Femur (tissue), 1 donor: ENCODE data around the gene JOSD1.

Experiments used
- DNase-seq: peaks from one replicate; pipeline ENCODE4 v3.0.0-alpha.2; 2017

The JOSD1 gene

DNA sequence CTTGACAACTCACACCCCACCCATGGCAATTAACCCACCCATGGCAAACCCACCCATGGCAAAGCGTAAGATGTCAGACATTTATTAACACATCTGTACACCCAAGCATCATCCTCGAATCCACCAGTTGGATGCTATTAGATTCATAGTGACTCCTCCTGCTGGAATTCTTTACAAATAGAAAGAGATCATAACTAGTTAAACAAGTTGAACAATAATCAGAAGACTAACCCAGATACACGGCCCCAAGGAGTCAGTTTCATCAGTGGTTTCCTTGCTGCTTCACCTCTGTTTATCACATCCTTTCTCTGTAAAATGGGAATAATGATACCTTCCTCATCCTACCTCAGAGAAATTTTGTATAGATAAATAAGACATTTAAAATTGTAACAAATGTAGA is 10.1 kb upstream of the JOSD1 start:
- DNase-seq = no peak

DNA sequence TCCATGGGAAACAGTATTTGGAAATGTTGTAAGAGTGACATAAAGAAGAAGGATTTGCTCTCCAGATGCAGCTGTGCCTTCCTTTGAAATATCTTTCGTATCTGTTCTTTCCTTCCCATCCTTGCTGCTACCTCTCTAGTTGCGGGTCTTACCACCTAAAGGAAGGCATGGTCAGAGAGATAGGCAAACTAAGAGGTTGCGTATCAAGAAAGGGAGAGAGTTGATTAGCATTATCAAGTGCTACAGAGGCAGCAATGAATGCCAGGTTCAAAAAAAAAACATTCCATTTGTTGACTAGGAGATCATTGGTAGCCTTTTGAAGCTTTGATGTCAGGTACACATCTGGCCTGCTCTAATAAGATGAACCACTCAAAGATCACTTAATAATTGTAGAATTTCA is 9.6 kb upstream of the JOSD1 start:
- no peak for DNase-seq

DNA sequence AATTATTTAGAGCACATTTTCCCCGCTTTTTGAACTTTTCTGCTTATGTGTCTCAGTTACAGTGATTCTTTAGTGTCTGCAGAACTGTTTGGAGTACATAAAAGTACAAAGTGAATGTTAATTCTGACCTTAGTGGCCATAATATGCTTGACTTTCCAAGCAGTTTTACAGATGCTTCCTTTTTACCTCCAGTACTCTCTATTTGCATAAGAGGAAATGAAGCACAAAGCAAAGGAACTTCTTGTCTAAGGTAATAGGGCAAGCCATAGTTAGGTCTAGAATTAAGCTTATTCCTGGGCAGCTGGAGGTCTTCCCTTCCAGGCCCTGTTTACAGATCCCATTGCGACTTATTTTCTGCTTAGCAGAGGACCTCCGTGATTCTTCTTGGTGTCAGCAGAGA is 8.6 kb upstream of the JOSD1 start:
- DNase-seq = no peak

DNA sequence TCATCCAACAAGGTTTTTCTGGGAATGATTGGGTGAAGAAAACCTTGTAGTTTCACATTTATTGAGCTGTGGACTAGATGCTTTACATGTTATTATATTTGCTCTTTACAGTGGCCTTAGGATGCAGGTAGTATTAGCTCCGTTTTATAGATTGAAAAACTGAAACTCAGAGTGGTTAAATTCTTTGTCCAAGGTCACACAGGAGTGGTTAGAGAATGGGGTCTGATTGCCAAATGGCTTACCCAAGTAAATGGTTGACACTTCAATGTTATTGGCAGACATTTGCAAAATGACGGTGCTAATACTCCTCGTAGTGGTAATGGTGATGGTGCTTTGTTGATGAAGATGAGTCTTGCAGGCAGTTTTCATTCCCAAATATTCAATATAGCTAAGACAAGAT is 7.2 kb upstream of the JOSD1 start:
- DNase-seq = no peak

DNA sequence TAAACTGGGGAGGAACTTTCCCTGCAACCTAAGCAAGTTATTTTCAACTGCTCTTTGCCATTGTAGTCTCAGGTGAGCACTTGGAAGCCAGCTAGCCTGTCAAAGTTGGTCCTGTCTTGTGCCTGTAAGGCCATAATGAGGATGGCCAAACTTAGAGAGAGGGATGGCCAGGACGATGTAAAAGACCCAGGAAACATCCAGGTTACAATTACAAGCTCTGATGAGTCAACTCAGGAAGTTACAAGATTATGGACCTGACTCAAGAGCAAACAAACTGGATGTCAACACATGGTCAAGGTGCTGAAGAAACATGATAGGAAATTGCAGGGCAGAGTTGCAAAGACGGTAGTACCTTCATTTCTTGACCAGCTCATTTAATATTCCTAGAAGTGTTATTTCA is 6.6 kb upstream of the JOSD1 start:
- DNase-seq = no peak

DNA sequence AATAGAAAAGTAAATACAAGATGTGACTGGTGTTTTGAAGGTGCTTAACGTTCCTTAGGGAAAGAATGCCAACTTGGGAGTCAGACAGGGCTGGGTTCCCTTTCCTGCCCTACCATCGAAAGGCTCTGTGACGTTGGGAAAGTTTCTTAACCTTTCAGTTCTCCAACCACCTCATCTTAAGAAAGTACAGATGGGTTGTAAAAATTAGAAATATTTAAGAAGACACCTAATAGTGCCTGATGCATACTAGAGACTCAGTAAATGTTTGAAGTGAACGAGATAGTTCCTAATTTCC is 6.1 kb upstream of the JOSD1 start:
- no peak for DNase-seq

DNA sequence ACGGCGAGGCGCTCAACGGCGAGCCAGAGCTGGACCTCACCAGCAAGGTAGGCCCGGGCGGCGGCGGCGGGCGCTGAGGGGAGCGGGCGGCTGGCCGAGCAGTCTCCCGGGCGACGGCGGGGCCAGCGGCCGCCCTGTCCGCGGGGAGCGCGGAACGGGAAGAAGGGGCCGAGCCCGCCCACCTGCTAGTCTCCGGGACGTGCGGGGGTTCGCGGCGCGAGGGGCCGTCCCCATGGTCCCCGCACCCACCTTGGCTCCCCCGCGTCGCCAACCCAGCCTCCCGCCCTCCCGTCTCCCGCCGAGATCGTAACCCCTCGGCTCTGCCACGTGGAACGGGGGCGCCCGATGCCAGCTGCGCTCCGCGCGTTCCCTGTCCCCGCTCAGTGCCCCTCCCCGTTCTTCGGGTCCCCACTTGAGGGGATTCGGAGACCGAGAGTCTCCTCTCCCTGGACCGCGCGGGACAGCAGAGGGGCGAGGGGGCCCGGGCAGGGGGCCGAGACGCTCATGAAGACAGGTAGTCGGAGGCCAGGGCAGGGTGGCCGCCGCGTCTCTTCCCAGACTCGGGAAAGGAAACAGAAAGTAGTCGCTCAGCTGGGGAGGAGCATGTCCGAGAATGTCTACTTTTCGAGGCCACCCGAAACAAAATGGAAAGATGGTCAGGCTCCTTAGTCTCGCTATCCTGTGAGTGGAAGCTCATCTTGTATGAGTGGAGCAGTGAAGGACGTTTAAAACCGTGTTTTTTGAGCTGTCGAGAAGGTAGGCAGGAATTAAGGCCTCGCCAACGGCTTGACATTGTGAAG is 5.6 kb upstream of the JOSD1 start:
- DNase-seq = peak; percentile 74

DNA sequence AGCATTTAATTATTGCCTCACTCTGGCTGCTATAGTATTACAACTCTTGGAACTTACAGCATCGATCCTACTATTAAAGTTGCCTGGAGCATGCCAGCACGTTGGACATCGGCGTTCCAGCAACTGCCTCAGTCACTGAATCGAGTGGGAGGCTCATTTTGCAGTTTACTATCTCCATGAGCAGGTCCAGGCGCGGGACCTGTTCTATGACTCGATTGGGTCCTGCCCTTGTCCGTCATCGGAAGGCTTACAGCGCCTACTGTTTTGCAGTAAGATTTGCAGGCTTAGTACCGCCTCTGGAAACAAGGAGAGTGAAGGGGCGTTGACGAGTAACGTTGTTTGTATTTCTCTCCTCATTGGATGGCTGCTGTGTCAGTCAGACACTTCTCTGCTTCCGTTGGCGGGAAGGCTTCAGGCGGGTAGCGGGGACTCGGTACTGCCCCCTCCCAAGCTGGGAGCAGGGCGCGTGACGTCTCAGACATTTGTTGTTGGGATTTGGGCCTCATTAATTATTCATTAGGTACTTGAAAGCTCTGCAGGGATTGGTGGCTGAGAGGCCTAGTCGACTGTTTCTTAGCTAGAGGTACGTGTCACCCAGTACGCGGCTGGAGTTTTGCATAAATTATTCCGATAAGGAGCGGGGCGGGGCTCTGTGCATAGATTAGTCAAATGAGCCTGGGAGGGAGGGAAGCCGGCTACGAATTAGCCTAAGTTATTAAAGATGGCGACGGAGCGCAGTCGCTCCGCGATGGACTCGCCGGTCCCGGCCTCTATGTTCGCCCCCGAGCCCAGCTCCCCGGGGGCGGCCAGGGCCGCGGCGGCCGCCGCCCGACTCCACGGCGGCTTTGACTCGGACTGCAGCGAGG is 4.7 kb upstream of the JOSD1 start, which contains the start of gene GTPBP1:
Gene GTPBP1 (plus strand): TSS at position 710 of the 866 bp plus-strand sequence. CDS start 12 bp downstream, at position 722.
- DNase-seq = peak; percentile 99

DNA sequence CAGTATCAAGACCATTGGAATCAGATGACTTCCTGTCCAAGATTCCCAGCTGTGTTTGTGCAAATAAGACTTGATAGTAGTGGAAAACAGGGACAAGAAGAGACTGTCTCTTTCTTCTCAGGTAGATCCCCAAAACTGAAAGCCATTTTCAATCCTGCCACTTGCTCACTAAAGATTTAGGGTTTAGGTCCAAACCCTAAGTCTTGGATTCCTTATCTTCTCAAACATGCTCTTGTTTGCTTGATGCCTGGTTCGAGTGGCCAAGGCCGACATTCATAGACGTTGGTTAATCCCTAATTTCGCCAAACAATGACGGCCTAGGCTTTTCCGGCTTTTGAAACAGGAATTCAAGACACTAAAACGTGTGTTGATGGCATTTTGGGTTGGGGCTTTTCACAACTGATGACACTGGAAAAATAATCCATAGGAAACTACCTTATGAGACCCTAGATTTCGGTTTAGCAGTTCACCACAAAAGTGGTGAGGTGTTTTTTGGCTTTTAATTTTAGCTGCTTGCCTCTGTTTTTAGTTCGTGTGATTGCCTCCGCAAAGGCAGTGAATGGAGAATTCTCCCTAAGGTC is 4.0 kb upstream of the JOSD1 start:
- DNase-seq = no peak

DNA sequence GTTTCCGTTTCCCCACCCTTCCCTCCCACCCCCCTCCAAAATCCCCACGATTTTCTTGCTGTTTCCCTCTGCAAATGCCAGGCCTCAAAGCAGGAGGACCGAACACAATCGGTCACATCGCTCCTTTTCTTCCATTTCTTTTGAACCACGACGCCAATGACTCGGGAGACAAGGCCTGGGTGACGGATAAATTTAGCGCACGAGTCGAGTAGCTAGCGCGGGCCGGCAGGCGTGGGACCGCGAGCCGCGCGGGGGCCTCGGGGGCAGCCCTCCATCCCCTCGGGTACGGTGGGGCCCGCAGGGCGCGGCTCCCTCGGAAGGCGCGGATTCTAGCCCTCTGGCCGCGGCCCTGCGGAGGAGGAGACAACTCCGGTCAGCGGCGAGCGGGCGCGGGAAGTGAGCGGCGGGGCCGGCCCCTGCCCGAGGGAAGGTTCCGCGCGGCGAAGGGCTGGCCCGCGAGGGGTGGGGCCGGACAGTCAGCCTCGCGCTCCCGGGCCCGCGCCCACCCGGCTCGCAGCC is 414 bp downstream of the JOSD1 start:
- DNase-seq = no peak

DNA sequence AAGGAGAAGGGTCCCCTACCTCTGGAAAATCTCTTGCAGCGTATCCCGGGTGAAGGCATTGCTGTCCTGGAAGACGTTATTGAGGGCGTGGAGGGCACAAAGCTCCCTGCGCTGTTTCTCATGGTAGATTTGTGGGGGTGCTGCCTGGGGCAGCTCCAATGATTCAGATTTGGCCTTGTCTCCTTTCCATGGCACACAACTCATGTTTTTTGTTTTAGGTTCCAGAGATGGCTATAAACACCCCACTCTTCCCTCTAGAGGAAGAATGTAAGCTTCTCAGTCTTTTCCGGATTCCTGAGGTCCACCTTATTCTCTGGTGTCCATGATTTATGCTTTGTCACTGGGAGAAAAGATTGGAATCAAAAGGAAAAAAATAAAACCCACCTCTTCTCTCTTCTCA is 959 bp downstream of the JOSD1 start:
- no peak for DNase-seq

DNA sequence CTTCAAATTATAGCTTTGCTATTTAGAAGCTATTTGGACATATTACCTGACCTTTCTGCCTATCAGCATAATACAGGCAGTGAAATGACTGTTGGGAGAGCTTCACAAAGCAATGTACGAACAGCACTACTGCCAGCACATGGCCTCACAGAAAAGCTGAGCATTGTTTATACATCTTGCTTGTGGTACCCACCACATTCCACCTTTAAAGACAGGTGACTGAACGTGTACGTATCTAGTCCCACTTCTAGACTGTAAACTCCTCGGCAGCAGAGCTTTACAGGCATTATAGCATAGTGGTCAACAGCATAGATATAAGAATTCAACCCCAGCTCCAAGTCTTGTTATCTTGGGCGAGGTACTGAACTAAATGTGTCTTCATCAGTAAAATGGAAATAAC is 1.6 kb downstream of the JOSD1 start:
- no peak for DNase-seq

DNA sequence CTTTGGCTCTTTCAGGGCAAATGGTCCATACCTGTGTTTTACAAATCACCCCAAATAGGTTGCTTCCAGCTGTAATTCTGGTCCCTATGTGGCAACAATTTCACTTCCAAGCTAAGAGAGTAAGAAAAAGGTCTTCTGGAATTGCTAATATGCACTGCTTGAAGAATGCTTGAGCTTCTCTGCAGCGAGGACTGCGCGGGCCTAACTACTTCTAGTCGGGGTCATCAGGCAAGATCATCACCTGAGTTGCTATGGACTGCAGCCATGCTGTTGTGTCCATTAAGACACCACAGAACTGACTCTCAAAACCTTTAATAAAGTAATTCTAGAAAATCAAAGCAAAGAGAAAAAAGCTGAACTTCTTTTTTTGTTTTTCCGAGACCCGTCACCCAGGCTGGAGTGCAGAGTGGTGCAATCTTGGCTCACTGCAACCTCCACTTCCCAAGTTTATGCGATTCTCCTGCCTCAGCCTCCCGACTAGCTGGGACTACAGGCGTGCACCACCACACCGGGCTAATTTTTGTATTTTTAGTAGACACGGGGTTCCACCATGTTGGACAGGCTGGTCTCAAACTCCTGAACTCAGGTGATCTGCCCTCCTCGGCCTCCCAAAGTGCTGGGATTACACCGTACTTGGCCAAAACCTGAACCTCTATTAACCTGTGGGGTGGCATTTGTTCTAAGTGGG is 2.2 kb downstream of the JOSD1 start:
- no peak for DNase-seq

DNA sequence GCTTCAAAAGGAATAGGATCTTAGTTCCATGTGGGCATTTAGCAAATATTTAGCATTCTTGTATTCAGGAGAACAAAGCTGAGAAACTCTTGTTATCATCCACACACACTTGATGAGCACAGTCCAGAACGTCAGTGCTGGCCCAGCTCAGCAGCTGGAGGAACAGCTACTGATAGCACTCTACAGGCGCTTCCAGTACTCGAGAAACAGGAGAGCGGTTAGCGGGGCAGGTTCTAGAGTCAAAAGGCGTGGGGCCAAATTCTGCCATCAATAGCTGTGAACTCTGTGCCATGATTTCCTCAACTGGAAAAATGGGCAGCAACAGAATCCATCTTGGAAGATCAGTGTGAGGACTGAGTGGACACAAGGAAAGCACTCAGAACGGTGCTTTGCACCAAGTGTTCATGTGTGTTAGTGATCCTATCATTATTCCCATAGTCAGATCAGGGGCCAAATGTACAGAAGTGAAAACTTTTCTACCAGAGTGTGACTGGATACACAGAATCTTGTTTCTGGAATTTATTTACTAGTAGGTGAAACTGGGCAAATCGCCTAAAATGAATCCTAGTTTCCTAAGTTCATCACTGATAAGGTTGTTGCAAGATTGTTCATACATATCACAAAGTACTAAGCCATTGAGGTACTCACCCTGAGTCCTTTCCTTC is 3.2 kb downstream of the JOSD1 start:
- no peak for DNase-seq

DNA sequence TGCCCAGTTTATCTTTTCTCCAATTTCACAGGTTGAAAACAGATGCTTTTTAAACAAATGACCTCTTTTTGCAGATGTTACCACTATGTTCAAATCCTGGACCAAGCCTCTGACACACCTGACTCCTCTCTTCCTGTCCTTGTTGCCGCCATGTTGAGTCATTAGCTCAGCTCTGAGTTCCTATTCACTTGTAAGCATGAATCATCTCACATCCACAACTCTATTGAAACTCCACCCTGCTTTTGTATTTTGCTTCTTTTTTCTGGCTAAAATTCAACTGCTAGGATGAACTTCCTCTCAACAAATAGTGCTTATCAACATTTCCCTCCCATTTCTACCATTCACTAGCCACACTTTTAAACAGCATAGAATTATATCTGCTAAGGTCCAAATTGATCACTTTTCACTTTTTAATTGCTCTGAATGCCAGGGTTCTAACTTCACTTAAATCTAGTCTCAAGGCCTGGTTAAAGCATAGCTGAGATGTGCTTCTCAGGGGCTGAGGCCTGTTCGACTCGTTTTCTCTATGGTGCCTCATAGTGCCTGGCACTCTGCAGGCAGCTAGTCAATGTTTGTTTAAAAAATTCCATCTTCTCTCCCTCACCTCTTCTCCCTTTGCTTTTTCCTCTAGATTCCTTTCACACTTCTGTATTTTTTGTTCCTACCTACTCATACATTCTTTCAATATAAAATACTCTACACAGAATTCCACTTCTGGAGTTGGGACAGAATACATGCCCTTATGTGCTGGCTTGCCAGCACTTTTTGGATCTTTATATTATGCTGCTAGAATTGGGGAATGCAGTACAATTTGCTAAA is 3.9 kb downstream of the JOSD1 start:
- no peak for DNase-seq

DNA sequence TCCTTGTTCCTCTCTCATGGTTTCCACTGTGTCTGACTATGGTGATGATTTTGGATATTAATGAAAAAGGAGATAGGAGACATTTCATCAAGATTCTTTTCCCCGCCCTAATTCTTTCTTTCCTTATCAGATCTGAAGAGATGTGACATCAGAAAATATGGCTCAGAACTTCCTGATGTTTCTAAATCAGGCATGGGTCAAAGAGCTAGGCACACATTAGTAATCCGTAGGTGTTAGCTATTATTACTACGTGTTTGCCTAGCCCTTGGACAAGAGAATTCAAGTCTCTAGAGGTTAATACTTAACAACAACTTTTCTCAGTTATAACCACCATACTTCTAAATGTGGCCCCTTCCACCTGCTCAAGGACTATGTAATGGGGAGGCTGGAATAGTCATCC is 5.8 kb downstream of the JOSD1 start:
- DNase-seq = no peak

DNA sequence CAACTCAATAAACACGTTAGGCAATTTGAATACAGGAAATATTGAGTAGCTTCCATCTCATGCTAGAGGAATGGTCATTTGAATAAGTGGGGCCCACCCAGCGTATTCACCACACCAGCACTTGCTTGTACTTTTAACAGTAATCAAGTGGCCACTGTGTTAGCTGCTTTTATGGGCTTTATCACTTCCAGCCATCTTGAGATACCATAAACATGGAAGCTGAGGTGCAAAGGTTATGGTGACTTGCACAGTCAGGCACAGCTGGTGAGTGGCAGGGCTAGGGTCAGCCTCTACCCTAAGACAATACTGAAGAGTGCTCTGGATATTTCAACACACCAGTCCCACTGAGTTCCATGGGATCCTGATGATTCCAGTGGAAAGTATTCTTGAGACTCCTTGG is 6.7 kb downstream of the JOSD1 start:
- DNase-seq = no peak

DNA sequence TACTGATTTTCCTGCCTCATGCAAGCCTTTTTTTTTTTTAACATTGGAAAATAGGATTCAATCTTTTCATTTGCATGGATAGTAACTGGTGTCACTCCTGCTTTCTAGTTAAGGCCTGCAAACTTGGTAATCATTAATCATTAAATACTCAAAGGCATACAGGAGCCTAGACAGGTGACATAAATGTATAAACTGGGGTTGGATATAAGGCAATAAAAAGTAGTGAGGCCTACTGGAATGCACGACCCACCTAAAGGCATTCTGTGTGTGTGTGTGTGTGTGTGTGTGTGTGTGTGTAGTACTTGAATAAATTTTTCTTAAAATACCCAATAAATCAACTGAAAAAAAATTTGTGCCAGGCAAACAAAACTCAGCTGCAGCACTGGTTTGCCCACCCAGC is 11.1 kb downstream of the JOSD1 start:
- no peak for DNase-seq

DNA sequence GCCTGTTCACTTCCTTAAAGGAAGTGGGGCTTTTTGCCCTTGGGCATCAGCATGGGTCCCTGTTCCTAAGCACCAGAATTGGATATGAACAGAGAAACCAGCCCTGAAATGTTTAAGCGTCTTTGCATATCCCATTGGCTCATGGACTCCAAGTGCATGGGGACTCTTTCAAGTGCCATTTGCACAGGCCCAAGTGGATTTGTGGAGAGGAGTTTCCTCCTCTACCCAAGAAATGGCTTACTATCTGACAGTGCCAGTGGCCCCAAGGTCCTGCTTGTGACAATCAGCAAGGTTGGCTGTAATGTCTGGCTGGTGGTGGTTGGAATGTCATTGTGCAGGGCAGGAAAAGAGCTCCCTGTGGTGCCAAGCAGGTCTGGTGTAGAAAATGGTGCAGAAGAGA is 15.0 kb downstream of the JOSD1 start:
- DNase-seq = no peak

DNA sequence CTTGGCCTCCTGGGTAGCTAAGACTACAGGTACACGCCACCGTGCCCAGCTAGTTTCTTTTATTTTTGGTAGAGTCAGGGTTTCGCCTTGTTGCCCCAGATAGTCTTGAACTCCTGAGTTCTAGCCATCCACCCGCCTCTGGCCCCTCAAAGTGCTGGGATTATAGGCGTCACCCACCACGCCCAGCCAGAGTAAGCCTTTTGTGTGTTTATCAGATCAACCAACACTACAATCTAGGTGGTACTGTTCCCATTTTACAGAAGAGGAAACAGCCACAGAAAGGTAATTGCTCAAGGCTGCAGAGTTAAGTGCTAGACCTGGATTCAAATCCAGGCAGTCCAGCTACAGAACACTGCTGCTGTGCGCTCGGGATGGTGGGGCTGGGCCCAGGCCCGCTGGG is 15.8 kb downstream of the JOSD1 start:
- no peak for DNase-seq

DNA sequence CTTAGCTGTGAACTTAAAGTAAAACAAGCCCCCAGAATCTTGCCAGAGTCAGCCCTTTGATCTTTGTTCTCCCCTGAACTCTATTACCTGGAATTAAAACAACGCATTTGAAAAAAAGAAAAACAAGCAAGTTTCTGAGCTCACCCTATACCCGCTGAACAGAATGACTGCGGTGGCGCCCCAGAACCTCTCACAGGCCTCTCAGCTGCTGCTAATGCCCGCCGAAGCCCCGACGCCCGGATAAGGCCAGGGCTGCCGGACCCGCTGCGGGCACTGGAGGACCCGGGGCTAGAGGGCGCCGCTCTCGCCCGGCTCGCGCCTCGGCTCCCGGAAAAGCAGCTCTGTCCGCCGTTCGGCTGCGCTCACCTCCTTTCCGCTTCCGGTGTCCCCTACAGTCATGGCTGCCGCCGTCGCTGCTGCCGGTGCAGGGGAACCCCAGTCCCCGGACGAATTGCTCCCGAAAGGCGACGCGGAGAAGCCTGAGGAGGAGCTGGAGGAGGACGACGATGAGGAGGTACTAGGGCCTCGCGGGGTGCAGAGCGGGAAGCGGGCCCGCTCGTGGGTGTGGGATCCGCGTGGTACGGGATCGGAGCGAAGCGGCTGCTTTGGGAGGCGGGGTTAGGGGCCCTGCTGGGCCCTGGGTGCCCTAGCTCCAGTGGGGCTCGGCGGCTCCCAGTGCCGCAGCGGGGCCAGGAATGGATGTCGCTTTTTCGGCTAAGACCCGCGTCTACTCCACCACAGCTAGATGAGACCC is 19.0 kb downstream of the JOSD1 start, which contains the start of gene TOMM22:
Gene TOMM22 (plus strand): TSS at position 376 of the 754 bp plus-strand sequence. CDS start 22 bp downstream, at position 398.
- peak; percentile 93 for DNase-seq
